Parathyroid adenoma (tissue), 2 donors: ENCODE results near the gene TMIE.

Experiments used
- H2AFZ ChIP-seq: fragments of 300-600 bp; sonication (generic); one replicate; pipeline ENCODE4 v1.7.0; 2017; ENCODE audit warnings: antibody characterized with exemption, mild to moderate bottlenecking
- H3K27ac ChIP-seq: fragments of 300-600 bp; sonication (generic); one replicate; pipeline ENCODE4 v1.7.0; 2017
- H3K27me3 ChIP-seq: fragments of 300-600 bp; sonication (generic); one replicate; pipeline ENCODE4 v1.7.0; 2017; ENCODE audit warnings: low read length; ENCODE audit not compliant: control insufficient read depth, insufficient read depth
- H3K36me3 ChIP-seq: fragments of 300-600 bp; sonication (generic); one replicate; pipeline ENCODE4 v1.7.0; 2017; ENCODE audit warnings: low read length; ENCODE audit not compliant: control insufficient read depth, insufficient read depth
- H3K4me1 ChIP-seq: fragments of 300-600 bp; sonication (generic); one replicate; pipeline ENCODE4 v1.7.0; 2017; ENCODE audit warnings: control low read depth
- H3K4me2 ChIP-seq: fragments of 300-600 bp; sonication (generic); one replicate; pipeline ENCODE4 v1.7.0; 2017; ENCODE audit warnings: low read length
- H3K4me3 ChIP-seq: fragments of 300-600 bp; sonication (generic); one replicate; pipeline ENCODE4 v1.7.0; 2017; ENCODE audit warnings: low read depth, low read length
- H3K79me2 ChIP-seq: fragments of 300-600 bp; sonication (generic); one replicate; pipeline ENCODE4 v1.7.0; 2017; ENCODE audit warnings: control low read depth
- H3K9ac ChIP-seq: fragments of 300-600 bp; sonication (generic); one replicate; pipeline ENCODE4 v1.7.0; 2017; ENCODE audit warnings: mild to moderate bottlenecking
- H3K9me3 ChIP-seq: fragments of 300-600 bp; sonication (generic); one replicate; pipeline ENCODE4 v1.7.0; 2017; ENCODE audit warnings: low read length; ENCODE audit not compliant: control insufficient read depth
- TF ChIP-seq, protein P1 (sequence below): fragments of 300-600 bp; sonication (generic); IDR thresholded peaks from one replicate; pipeline ENCODE4 v1.7.0; 2017; ENCODE audit warnings: antibody characterized with exemption, mild to moderate bottlenecking
- donor health status: primary hyperparathyroidism.

Gene TMIE

DNA sequence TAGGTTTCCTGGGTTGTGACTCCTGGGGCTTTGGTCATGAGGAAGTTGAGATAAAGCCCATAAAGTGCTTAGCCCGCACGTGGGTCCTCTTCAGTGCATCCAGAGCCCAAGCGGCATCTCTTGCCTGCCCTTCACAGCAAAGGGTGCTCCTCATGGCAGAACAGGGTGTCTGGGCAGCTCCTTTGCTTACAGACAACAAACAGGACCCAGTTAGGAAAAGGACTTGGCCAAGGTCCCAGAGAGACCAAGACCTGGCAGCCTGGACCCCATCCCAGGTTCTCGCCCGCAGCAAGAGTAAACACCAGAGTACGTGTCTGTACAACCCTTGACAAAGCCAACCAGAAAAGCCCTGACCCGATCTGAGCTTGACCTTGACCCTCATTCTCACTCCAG lies 34.7 kb upstream of the TMIE start:
- Histone ChIP-seq H3K27ac (no peak overlapping the region), H3K27me3 (no peaks in the 10 kb centered on the region), H3K36me3 (no peaks in the 10 kb centered on the region), H3K79me2 (no peaks in the 10 kb centered on the region), H3K4me2 (no peak overlapping the region), H3K9ac (no peak overlapping the region), H3K4me1 (peaks cover 17% of the 10 kb centered on the region), H2AFZ (no peak overlapping the region), H3K9me3 (no peaks in the 10 kb centered on the region), H3K4me3 (no peak overlapping the region)
- TF ChIP-seq, protein P1, sequence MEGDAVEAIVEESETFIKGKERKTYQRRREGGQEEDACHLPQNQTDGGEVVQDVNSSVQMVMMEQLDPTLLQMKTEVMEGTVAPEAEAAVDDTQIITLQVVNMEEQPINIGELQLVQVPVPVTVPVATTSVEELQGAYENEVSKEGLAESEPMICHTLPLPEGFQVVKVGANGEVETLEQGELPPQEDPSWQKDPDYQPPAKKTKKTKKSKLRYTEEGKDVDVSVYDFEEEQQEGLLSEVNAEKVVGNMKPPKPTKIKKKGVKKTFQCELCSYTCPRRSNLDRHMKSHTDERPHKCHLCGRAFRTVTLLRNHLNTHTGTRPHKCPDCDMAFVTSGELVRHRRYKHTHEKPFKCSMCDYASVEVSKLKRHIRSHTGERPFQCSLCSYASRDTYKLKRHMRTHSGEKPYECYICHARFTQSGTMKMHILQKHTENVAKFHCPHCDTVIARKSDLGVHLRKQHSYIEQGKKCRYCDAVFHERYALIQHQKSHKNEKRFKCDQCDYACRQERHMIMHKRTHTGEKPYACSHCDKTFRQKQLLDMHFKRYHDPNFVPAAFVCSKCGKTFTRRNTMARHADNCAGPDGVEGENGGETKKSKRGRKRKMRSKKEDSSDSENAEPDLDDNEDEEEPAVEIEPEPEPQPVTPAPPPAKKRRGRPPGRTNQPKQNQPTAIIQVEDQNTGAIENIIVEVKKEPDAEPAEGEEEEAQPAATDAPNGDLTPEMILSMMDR = no peak

- no peaks in the 10 kb centered on the region for H3K36me3 ChIP-seq
- H2AFZ ChIP-seq = no peak overlapping the region
- H3K4me2 ChIP-seq = no peak overlapping the region
- H3K4me1 ChIP-seq = peaks cover 17% of the 10 kb centered on the region
- no peaks in the 10 kb centered on the region for H3K79me2 ChIP-seq
- no peak overlapping the region for H3K9ac ChIP-seq
- H3K27me3 ChIP-seq = no peaks in the 10 kb centered on the region
- H3K27ac ChIP-seq = no peak overlapping the region
- TF ChIP-seq, protein P1 = no peak
- no peak overlapping the region for H3K4me3 ChIP-seq
- no peaks in the 10 kb centered on the region for H3K9me3 ChIP-seq
These were observed 34.1 kb upstream of the TMIE start for GRCh38 chr3:46667061-46667621.

DNA sequence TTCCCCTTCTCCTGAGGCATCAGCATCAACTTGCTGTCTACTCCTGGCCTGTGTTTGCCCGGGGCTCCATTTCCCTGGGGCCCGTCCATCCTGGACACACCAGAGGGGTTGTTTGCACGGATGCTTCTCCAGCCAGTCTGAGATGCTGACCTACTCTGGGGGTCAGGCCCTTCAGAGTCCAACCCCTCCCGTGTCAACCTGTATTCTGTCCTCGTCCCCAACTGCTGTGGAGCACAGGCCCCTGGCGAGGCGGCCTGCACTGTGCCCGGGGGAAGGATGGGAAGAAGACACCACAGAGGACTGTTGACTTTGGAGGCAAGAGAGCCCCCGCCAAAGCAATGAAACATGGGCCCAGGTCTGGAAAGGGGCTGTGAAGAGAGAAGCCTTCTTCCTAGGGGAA lies 33.5 kb upstream of the TMIE start:
- TF ChIP-seq, protein P1 = no peak
- H3K9me3 ChIP-seq = no peaks in the 10 kb centered on the region
- no peaks in the 10 kb centered on the region for H3K27me3 ChIP-seq
- no peak overlapping the region for H3K27ac ChIP-seq
- H3K36me3 ChIP-seq = no peaks in the 10 kb centered on the region
- H3K4me1 ChIP-seq = peaks cover 14% of the 10 kb centered on the region
- H3K4me3 ChIP-seq = no peak overlapping the region
- H2AFZ ChIP-seq = no peak overlapping the region
- no peaks in the 10 kb centered on the region for H3K79me2 ChIP-seq
- no peak overlapping the region for H3K9ac ChIP-seq
- H3K4me2 ChIP-seq = no peak overlapping the region

- no peaks in the 10 kb centered on the region for H3K36me3 ChIP-seq
- no peak overlapping the region for H2AFZ ChIP-seq
- no peak overlapping the region for H3K4me3 ChIP-seq
- H3K4me2 ChIP-seq = no peak overlapping the region
- no peak overlapping the region for H3K27ac ChIP-seq
- peaks cover 11% of the 10 kb centered on the region for H3K4me1 ChIP-seq
- H3K9me3 ChIP-seq = no peaks in the 10 kb centered on the region
- no peak overlapping the region for H3K9ac ChIP-seq
- TF ChIP-seq, protein P1 = no peak
- H3K27me3 ChIP-seq = no peaks in the 10 kb centered on the region
- no peaks in the 10 kb centered on the region for H3K79me2 ChIP-seq
These were observed 33.1 kb upstream of the TMIE start for GRCh38 chr3:46668116-46668515.

DNA sequence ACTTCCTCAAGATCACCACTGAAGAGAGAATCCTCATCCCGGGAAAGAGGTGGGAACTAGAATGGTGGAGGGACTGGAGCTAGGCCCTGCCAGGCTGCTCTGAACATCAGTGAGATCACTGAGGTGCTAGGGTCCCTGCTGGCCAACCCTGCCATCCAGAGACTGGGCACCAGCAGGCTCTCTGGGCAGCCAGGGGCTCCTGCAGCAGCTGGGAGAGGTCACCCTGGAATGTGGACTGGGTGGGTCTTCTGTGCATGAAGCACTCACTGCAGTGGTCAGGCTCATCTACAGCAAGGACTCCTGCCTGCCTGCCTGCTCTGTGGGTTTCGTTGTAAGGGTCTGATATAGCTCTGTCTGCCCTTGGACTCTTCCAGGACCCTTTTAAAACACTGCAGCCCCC lies 32.6 kb upstream of the TMIE start:
- H2AFZ ChIP-seq = no peak overlapping the region
- H3K4me2 ChIP-seq = no peak overlapping the region
- no peak overlapping the region for H3K27ac ChIP-seq
- H3K9me3 ChIP-seq = no peaks in the 10 kb centered on the region
- no peaks in the 10 kb centered on the region for H3K79me2 ChIP-seq
- no peak overlapping the region for H3K4me3 ChIP-seq
- TF ChIP-seq, protein P1 = no peak
- no peaks in the 10 kb centered on the region for H3K36me3 ChIP-seq
- H3K4me1 ChIP-seq = peaks cover 6% of the 10 kb centered on the region
- H3K27me3 ChIP-seq = no peaks in the 10 kb centered on the region
- no peak overlapping the region for H3K9ac ChIP-seq
